GM12878 (cell line): ENCODE data around the gene SLC9C1. TPM values are rescaled to one million over a fixed set of nuclear protein-coding genes. Genes with fewer than 3 reads are reported as not detected.

Source experiments
- CBFB ChIP-seq: IDR thresholded peaks from 2 replicates; pipeline ENCODE4 v1.6.1; 2016; ENCODE audit warnings: antibody characterized with exemption, low read depth
- CHD4 ChIP-seq: fragments of 200-600 bp; sonication (generic); IDR thresholded peaks from 2 replicates; pipeline ENCODE4 v1.6.1; 2016; ENCODE audit warnings: mild to moderate bottlenecking
- CREM ChIP-seq: IDR thresholded peaks from 2 replicates; pipeline ENCODE4 v1.6.1; 2014; ENCODE audit warnings: antibody characterized with exemption, low read depth
- CUX1 ChIP-seq: IDR thresholded peaks from 2 replicates; pipeline ENCODE4 v1.6.1; 2012; ENCODE audit warnings: improper control_type of control experiment, low read depth, low read length; ENCODE audit not compliant: insufficient replicate concordance
- EP300 ChIP-seq, 2 experiments: fragments of 150-350 bp in 1 of 2; IDR thresholded peaks; 2 replicates each; pipeline ENCODE4 v1.6.1; 2011 to 2012; ENCODE audit warnings: low read depth in 2 of 2, low read length in 2 of 2, borderline replicate concordance in 1 of 2, improper control_type of control experiment in 1 of 2, inconsistent platforms in 1 of 2; ENCODE audit not compliant: control insufficient read depth in 1 of 2
- FOXK2 ChIP-seq: fragments of 450-650 bp; IDR thresholded peaks from 2 replicates; pipeline ENCODE4 v1.6.1; 2017; ENCODE audit warnings: mild to moderate bottlenecking, moderate library complexity
- IKZF1 ChIP-seq: fragments of 450-650 bp; conservative IDR thresholded peaks from 2 replicates; pipeline ENCODE4 v1.6.1; 2017; ENCODE audit warnings: antibody characterized with exemption, mild to moderate bottlenecking
- IKZF2 ChIP-seq, 2 experiments: fragments of 450-650 bp; IDR thresholded peaks; 2 replicates each; pipeline ENCODE4 v1.6.1; 2017; ENCODE audit warnings: mild to moderate bottlenecking in 2 of 2, moderate library complexity in 2 of 2
- IRF4 ChIP-seq: IDR thresholded peaks from 2 replicates; pipeline ENCODE4 v1.6.1; 2011; ENCODE audit warnings: low read depth, low read length
- MAX ChIP-seq: IDR thresholded peaks from 2 replicates; pipeline ENCODE4 v1.6.1; 2012; ENCODE audit warnings: low read depth, low read length, improper control_type of control experiment
- MEF2A ChIP-seq: IDR thresholded peaks from 2 replicates; pipeline ENCODE4 v1.6.1; 2011; ENCODE audit warnings: low read depth, mild to moderate bottlenecking, low read length, moderate library complexity; ENCODE audit not compliant: insufficient read depth
- MEF2B ChIP-seq: fragments of 450-650 bp; IDR thresholded peaks from 2 replicates; pipeline ENCODE4 v1.6.1; 2018; ENCODE audit warnings: mild to moderate bottlenecking, moderate library complexity; ENCODE audit not compliant: partially characterized antibody, poor library complexity, severe bottlenecking
- MTA2 ChIP-seq: fragments of 450-650 bp; IDR thresholded peaks from 2 replicates; pipeline ENCODE4 v1.6.1; 2016; ENCODE audit warnings: low read depth, mild to moderate bottlenecking, moderate library complexity
- MYB ChIP-seq: fragments of 150-350 bp; IDR thresholded peaks from 2 replicates; pipeline ENCODE4 v1.6.1; 2014; ENCODE audit warnings: mild to moderate bottlenecking, low read depth, low read length, borderline replicate concordance
- NBN ChIP-seq: fragments of 450-650 bp; IDR thresholded peaks from 2 replicates; pipeline ENCODE4 v1.6.1; 2016
- NFXL1 ChIP-seq: fragments of 450-650 bp; IDR thresholded peaks from 2 replicates; pipeline ENCODE4 v1.6.1; 2017; ENCODE audit warnings: antibody characterized with exemption, mild to moderate bottlenecking, borderline replicate concordance
- PKNOX1 ChIP-seq: fragments of 450-650 bp; IDR thresholded peaks from 2 replicates; pipeline ENCODE4 v1.6.1; 2016; ENCODE audit warnings: mild to moderate bottlenecking
- PML ChIP-seq: IDR thresholded peaks from 2 replicates; pipeline ENCODE4 v1.6.1; 2012; ENCODE audit warnings: low read length, inconsistent platforms
- POU2F2 ChIP-seq: IDR thresholded peaks from 3 replicates; pipeline ENCODE4 v1.6.1; 2011; ENCODE audit warnings: low read depth, mild to moderate bottlenecking, low read length, borderline replicate concordance
- RELA ChIP-seq: fragments of 450-650 bp; IDR thresholded peaks from 2 replicates; pipeline ENCODE4 v1.8.0; 2014; ENCODE audit warnings: borderline replicate concordance; ENCODE audit not compliant: partially characterized antibody
- SKIL ChIP-seq: fragments of 450-650 bp; IDR thresholded peaks from 2 replicates; pipeline ENCODE4 v1.6.1; 2017; ENCODE audit warnings: mild to moderate bottlenecking, low read depth, inconsistent platforms; ENCODE audit not compliant: poor library complexity, severe bottlenecking
- SMAD1 ChIP-seq: fragments of 450-650 bp; IDR thresholded peaks from 2 replicates; pipeline ENCODE4 v1.6.1; 2018; ENCODE audit warnings: mild to moderate bottlenecking, low read depth; ENCODE audit not compliant: partially characterized antibody
- SMC3 ChIP-seq: IDR thresholded peaks from 2 replicates; pipeline ENCODE4 v1.6.1; 2011; ENCODE audit warnings: low read length, improper control_type of control experiment, borderline replicate concordance
- STAT3 ChIP-seq: IDR thresholded peaks from 2 replicates; pipeline ENCODE4 v1.6.1; 2011; ENCODE audit warnings: low read depth, low read length, improper control_type of control experiment
- polyA plus RNA-seq, 11 experiments: library from polyadenylated mRNA; depleted of rRNA in 4 of 11; unstranded in 6 of 11; stranded (reverse) in 5 of 11; fragments of >200 nt; fragmentation: Nextera tagmentation in 4 of 11; fragmentation: Illumina TruSeq in 1 of 11; extraction: Ambion mirVana in 4 of 11; extraction: Trizol in 1 of 11; gene quantifications; 1 replicate in 1 of 11; 2 replicates in 10 of 11; pipeline versions ENCODE4 v1.2.1 to v1.2.3, GENCODE V29; 2011 to 2016; ENCODE audit warnings: inconsistent platforms in 2 of 11, missing spikeins in 2 of 11, low read depth in 1 of 11
- total RNA-seq, 4 experiments: library from RNA; depleted of rRNA in 3 of 4; stranded (reverse); fragments of >200 nt in 3 of 4; fragmentation: Illumina TruSeq in 1 of 4; extraction: Trizol in 1 of 4; gene quantifications; 2 replicates each; pipeline versions ENCODE4 v1.2.1 to v1.2.3, GENCODE V29; 2013 to 2021

SLC9C1 gene
- total and polyA plus RNA-seq, 10 of the 15 experiments (the other 5 are each of a cell fraction or from before 2014, with no cell fraction given) = not detected

GRCh38 chr3:112136046-112136445 lies 158.0 kb downstream of the SLC9C1 start (continued):
- TF ChIP-seq CUX1 (peak; percentile 79), MEF2A (peak; percentile 85), POU2F2 (no peak), IKZF2 (IDR thresholded peaks at IDR 0.05) (peak in 1 of 2 experiments; percentile 69; a peak in 2 of 4 replicates), MAX (no peak), IRF4 (peak; percentile 56; the same call in 1 of the 2 replicates), MTA2 (peak; percentile 79), STAT3 (no peak), RELA (peak; percentile 60), PKNOX1 (peak; percentile 55; the same call in 1 of the 2 replicates), PML (no peak), MYB (no peak), MEF2B (peak; percentile 94), NBN (no peak), EP300 (IDR thresholded peaks at IDR 0.05; ENCODE audit: borderline replicate concordance in 1 of 2, control insufficient read depth in 1 of 2, low read depth in 2 of 2, low read length in 2 of 2) (peak in 1 of 2 experiments; percentile 73; a peak in 3 of 4 replicates), FOXK2 (no peak), SMC3 (peak; percentile 9; the same call in 1 of the 2 replicates), NFXL1 (no peak), IKZF1 (peak; percentile 57), CREM (peak; percentile 57), CHD4 (no peak), CBFB (0 out of 2 replicates have a peak, but pooled peaks have one; percentile 31), SMAD1 (peak; percentile 86), SKIL (peak; percentile 71)
